ENCODE data around the gene NIPBL. TPM values are rescaled to one million over a fixed set of nuclear protein-coding genes. Genes with fewer than 3 reads are reported as not detected.

NIPBL gene
- total and polyA plus RNA-seq, 10 of the 15 experiments (the other 5 are each of a cell fraction or from before 2014, with no cell fraction given), result 10.4 to 50.4 (median 20.2) TPM

- Histone ChIP-seq H3K4me3 (no peak overlapping the region), H3K27me3 (replicated peaks in 1 of 2; ENCODE audit: control insufficient read depth in 2 of 2, insufficient read depth in 2 of 2, low read length in 1 of 2) (no peaks in the 10 kb centered on the region), H3K9me3 (replicated peaks; ENCODE audit: control insufficient read depth, insufficient read depth, low read length) (no peaks in the 10 kb centered on the region), H3K27ac (ENCODE audit: control insufficient read depth, insufficient read depth) (no peak overlapping the region), H3K9ac (ENCODE audit: control insufficient read depth, insufficient read depth, low read length) (no peak overlapping the region), H4K20me1 (ENCODE audit: control insufficient read depth, insufficient read depth) (no peaks in the 10 kb centered on the region), H3K36me3 (ENCODE audit: control insufficient read depth in 2 of 2, insufficient read depth in 2 of 2, low read length in 1 of 2) (no peaks in the 10 kb centered on the region; a peak in 1 of 4 replicates), H2AFZ (ENCODE audit: control insufficient read depth, low read depth, low read length) (no peak overlapping the region), H3K4me2 (ENCODE audit: control insufficient read depth, insufficient read depth) (no peak overlapping the region), H3K4me1 (ENCODE audit: control insufficient read depth, insufficient read depth, low read length) (no peaks in the 10 kb centered on the region), H3K79me2 (ENCODE audit: control insufficient read depth, insufficient read depth, low read length) (peaks cover 78% of the 10 kb centered on the region)
- ChIA-PET RAD21 (ENCODE audit: unreplicated experiment) (interaction anchor here (1.5 to 2.0 kb wide), 2 partner anchors 78 to 80 kb away, joined by 4 to 5 read pairs; no protein-coding TSS in a partner anchor), SMC1A (ENCODE audit: uncharacterized antibody, unreplicated experiment) (interaction anchor here (0.6 to 3.3 kb wide), 7 partner anchors 19 to 478 kb away, joined by 3 to 15 read pairs (median 6); partner anchors contain the start of gene NIPBL), POLR2A (no interaction called here), CTCF (interaction anchor here (0.9 to 4.6 kb wide), 6 partner anchors 39 to 219 kb away, joined by 3 to 30 read pairs (median 8); no protein-coding TSS in a partner anchor)
- TF ChIP-seq ZNF622 (IDR thresholded peaks at IDR 0.05) (no peak), MTA3 (IDR thresholded peaks at IDR 0.05; ENCODE audit: borderline replicate concordance, low read length) (no peak), SREBF2 (IDR thresholded peaks at IDR 0.05; ENCODE audit: low read length) (no peak), CBX3 (IDR thresholded peaks at IDR 0.05; ENCODE audit: borderline replicate concordance, low read depth) (no peak), RELA (IDR thresholded peaks at IDR 0.05; ENCODE audit: borderline replicate concordance, partially characterized antibody) (no peak), TBL1XR1 (IDR thresholded peaks at IDR 0.05; ENCODE audit: low read depth, low read length) (no peak), BRCA1 (IDR thresholded peaks at IDR 0.05; ENCODE audit: low read depth, low read length) (no peak), JUND (IDR thresholded peaks at IDR 0.05; ENCODE audit: low read depth, low read length) (no peak), BHLHE40 (IDR thresholded peaks at IDR 0.05; ENCODE audit: borderline replicate concordance in 1 of 2, low read depth in 2 of 2, low read length in 1 of 2) (no peak), ZNF592 (IDR thresholded peaks at IDR 0.05) (no peak), TARDBP (IDR thresholded peaks at IDR 0.05; ENCODE audit: borderline replicate concordance) (no peak), IKZF2 (IDR thresholded peaks at IDR 0.05) (no peak)
- BruUV-seq (replicated peaks), result no TSS peak
- no peak for DNase-seq (ENCODE audit: low read depth, low spot score)
- in situ Hi-C loops (cut with MboI) (no loop called here), intact Hi-C loops (cut with micrococcal nuclease; ENCODE audit: unreplicated experiment) (no loop called here)
- no peak for ATAC-seq
- no peak for FAIRE-seq
Observed at GRCh38 chr5:36948041-36948440, 71.5 kb downstream of the NIPBL start.
